ENCODE data around the gene GLT1D1.

The GLT1D1 gene

DNA sequence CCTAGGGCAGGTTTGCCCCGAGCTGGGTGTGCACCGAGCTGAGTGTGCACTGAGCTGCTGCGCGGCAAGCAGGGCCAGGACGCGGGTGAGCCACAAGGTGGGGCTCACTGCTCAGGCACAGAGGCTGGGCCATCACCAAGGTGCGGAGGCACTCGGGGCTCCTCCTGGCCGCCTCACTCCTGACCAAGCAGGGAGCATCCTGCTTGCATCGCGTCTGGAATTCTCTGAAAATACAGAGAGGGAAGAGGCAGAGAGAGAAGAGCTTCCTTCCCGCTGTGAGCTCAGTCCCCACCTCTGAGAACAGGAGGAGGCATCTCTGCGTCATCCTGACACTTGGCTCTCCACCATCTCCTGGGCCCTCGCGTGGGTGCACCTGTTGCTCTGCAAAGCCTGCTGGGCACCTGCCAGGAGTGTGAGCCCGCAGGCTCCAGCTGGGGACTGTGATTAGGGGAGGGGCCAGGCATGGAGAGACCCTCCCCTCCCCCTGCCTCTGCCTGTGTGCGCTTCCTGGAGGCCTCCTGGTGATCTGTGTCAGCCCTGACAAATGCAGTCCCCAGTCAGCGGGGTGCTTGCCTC is 116.3 kb downstream of the GLT1D1 start:
- no peak for TF ChIP-seq EZH2 (optimal IDR thresholded peaks at IDR 0.05; ENCODE audit: low read depth, low read length)
- peak; percentile 20; the same call in 1 of the 2 replicates for TF ChIP-seq CTCF (IDR thresholded peaks at IDR 0.05; ENCODE audit: low read length)
- TF ChIP-seq EZH2phosphoT487 (IDR thresholded peaks at IDR 0.05; ENCODE audit: low read length), result no peak
- H3K9me3 ChIP-seq (replicated peaks; ENCODE audit: insufficient read depth, low read length), result no peaks in the 10 kb centered on the region
- no peak for DNase-seq
- no peak overlapping the region for H3K4me2 ChIP-seq (ENCODE audit: low read depth, low read length)
- no peaks in the 10 kb centered on the region for H4K20me1 ChIP-seq (ENCODE audit: insufficient read depth, low read length)
- no peak overlapping the region for H3K27ac ChIP-seq (ENCODE audit: low read length)
- H3F3A ChIP-seq (ENCODE audit: insufficient read depth, low read length), result no peaks in the 10 kb centered on the region
- no peaks in the 10 kb centered on the region for H3K9me2 ChIP-seq (replicated peaks; ENCODE audit: insufficient read depth, low read length)
- no peaks in the 10 kb centered on the region for H3K79me2 ChIP-seq (ENCODE audit: low read length)
- H3K4me3 ChIP-seq (ENCODE audit: low read length), result no peak overlapping the region
- no peaks in the 10 kb centered on the region for H3K36me3 ChIP-seq (replicated peaks; ENCODE audit: insufficient read depth, low read length)
- no peak overlapping the region for H3K9ac ChIP-seq (ENCODE audit: low read length)
- no peak overlapping the region for H2AFZ ChIP-seq (ENCODE audit: low read length)
- no peaks in the 10 kb centered on the region for H3K27me3 ChIP-seq (replicated peaks; ENCODE audit: insufficient read depth, low read length)
- H3K4me1 ChIP-seq (ENCODE audit: low read length), result no peaks in the 10 kb centered on the region

DNA sequence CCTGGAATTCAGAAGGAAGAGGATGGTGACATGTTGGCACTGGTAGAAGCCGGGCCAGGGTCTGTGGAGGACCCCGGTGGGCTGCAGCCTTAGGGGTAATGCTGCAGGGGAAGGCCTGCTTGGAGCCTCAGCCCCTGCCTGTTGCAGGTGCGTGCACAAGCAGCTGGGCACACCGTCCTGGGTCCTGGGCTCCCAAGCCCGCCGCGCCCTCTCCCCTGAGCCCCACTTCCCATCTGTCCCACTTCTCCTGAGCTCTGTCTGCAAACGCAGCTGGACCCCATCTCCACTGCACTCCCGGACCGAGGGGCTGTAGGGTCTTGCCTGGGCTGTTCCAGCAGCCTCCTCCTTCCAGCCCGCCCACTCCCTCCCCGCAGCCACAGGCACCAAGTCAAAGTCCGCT is 116.8 kb downstream of the GLT1D1 start:
- no peaks in the 10 kb centered on the region for H3K9me3 ChIP-seq (replicated peaks; ENCODE audit: insufficient read depth, low read length)
- H3K4me1 ChIP-seq (ENCODE audit: low read length), result no peaks in the 10 kb centered on the region
- H3K36me3 ChIP-seq (replicated peaks; ENCODE audit: insufficient read depth, low read length), result no peaks in the 10 kb centered on the region
- no peaks in the 10 kb centered on the region for H3F3A ChIP-seq (ENCODE audit: insufficient read depth, low read length)
- TF ChIP-seq CTCF (IDR thresholded peaks at IDR 0.05; ENCODE audit: low read length) (no peak), EZH2 (optimal IDR thresholded peaks at IDR 0.05; ENCODE audit: low read depth, low read length) (no peak), EZH2phosphoT487 (IDR thresholded peaks at IDR 0.05; ENCODE audit: low read length) (no peak)
- no peak overlapping the region for H3K9ac ChIP-seq (ENCODE audit: low read length)
- H3K4me2 ChIP-seq (ENCODE audit: low read depth, low read length), result no peak overlapping the region
- no peak overlapping the region for H3K27ac ChIP-seq (ENCODE audit: low read length)
- no peak for DNase-seq
- H2AFZ ChIP-seq (ENCODE audit: low read length), result no peak overlapping the region
- H4K20me1 ChIP-seq (ENCODE audit: insufficient read depth, low read length), result no peaks in the 10 kb centered on the region
- no peaks in the 10 kb centered on the region for H3K79me2 ChIP-seq (ENCODE audit: low read length)
- H3K9me2 ChIP-seq (replicated peaks; ENCODE audit: insufficient read depth, low read length), result no peaks in the 10 kb centered on the region
- no peaks in the 10 kb centered on the region for H3K27me3 ChIP-seq (replicated peaks; ENCODE audit: insufficient read depth, low read length)
- H3K4me3 ChIP-seq (ENCODE audit: low read length), result no peak overlapping the region

- Histone ChIP-seq H3K4me1 (ENCODE audit: low read length) (no peaks in the 10 kb centered on the region), H3K4me2 (ENCODE audit: low read depth, low read length) (no peak overlapping the region), H4K20me1 (ENCODE audit: insufficient read depth, low read length) (no peaks in the 10 kb centered on the region), H3K9me2 (replicated peaks; ENCODE audit: insufficient read depth, low read length) (no peaks in the 10 kb centered on the region), H3K9ac (ENCODE audit: low read length) (no peak overlapping the region), H3K36me3 (replicated peaks; ENCODE audit: insufficient read depth, low read length) (no peaks in the 10 kb centered on the region), H3K9me3 (replicated peaks; ENCODE audit: insufficient read depth, low read length) (no peaks in the 10 kb centered on the region), H3K4me3 (ENCODE audit: low read length) (no peak overlapping the region), H3F3A (ENCODE audit: insufficient read depth, low read length) (no peaks in the 10 kb centered on the region), H3K27ac (ENCODE audit: low read length) (no peak overlapping the region), H2AFZ (ENCODE audit: low read length) (no peak overlapping the region), H3K79me2 (ENCODE audit: low read length) (no peaks in the 10 kb centered on the region), H3K27me3 (replicated peaks; ENCODE audit: insufficient read depth, low read length) (no peaks in the 10 kb centered on the region)
- no peak for TF ChIP-seq EZH2phosphoT487 (IDR thresholded peaks at IDR 0.05; ENCODE audit: low read length)
- TF ChIP-seq CTCF (IDR thresholded peaks at IDR 0.05; ENCODE audit: low read length), result no peak
- TF ChIP-seq EZH2 (optimal IDR thresholded peaks at IDR 0.05; ENCODE audit: low read depth, low read length), result no peak
- no peak for DNase-seq
Observed at GRCh38 chr12:128970941-128971340, 117.7 kb downstream of the GLT1D1 start.

All from MM.1S (cell line).